NOMO-1 (cell line): ENCODE data around the gene NOTUM.

ENCODE experiments used
- DNase-seq, 2 experiments: peaks; one replicate each; lab custom pipeline; 2025; ENCODE audit not compliant: unreplicated experiment in 2 of 2; lab: John Stamatoyannopoulos, UW

NOTUM gene

GRCh38 chr17:81912441-81913309 is 48.3 kb downstream of the NOTUM start:
- DNase-seq = no peak

- DNase-seq = no peak
Measured at GRCh38 chr17:81911969-81912368, 49.0 kb downstream of the NOTUM start.

GRCh38 chr17:81911277-81911961 is 49.6 kb downstream of the NOTUM start, which contains the start of gene PCYT2:
PCYT2 (minus strand) TSS chr17:81911399; CDS start chr17:81911355, 44 bp downstream.
- DNase-seq = peak; percentile 72 to 87

GRCh38 chr17:81910840-81911276 is 50.1 kb downstream of the NOTUM start:
- DNase-seq = no peak

- no peak for DNase-seq
Measured at GRCh38 chr17:81909966-81910839, 50.8 kb downstream of the NOTUM start.

GRCh38 chr17:81909231-81909630 is 51.8 kb downstream of the NOTUM start:
- DNase-seq = no peak

GRCh38 chr17:81908793-81909192 is 52.2 kb downstream of the NOTUM start:
- DNase-seq = no peak

- no peak for DNase-seq
Measured at GRCh38 chr17:81907219-81908145, 53.5 kb downstream of the NOTUM start.

- DNase-seq = no peak
Measured at GRCh38 chr17:81906476-81907218, 54.3 kb downstream of the NOTUM start.

GRCh38 chr17:81905993-81906392 is 55.0 kb downstream of the NOTUM start:
- DNase-seq = no peak

- no peak for DNase-seq
Measured at GRCh38 chr17:81905424-81905875, 55.5 kb downstream of the NOTUM start.

GRCh38 chr17:81904600-81905423 is 56.2 kb downstream of the NOTUM start:
- DNase-seq = no peak

- DNase-seq = no peak
Measured at GRCh38 chr17:81903896-81904599, 56.9 kb downstream of the NOTUM start.

GRCh38 chr17:81903415-81903831 is 57.6 kb downstream of the NOTUM start:
- DNase-seq = no peak

- no peak for DNase-seq
Measured at GRCh38 chr17:81902653-81903414, 58.2 kb downstream of the NOTUM start.
